OCI-LY7 (cell line): Measurements from ENCODE around the gene DIP2C. TPM values are rescaled to one million over a fixed set of nuclear protein-coding genes. Genes with fewer than 3 reads are reported as not detected.

Source experiments
- BruUV-seq: library from RNA; stranded (reverse); fragments of 400-500 nt; replicated peaks from 2 replicates; lab custom pipeline; 2021; lab: Mats Ljungman, UMichigan
- CTCF ChIA-PET: fragments of 300-600 bp; sonication (Branson Sonifier 250); formaldehyde crosslinking; loops from one replicate; lab custom pipeline; 2022; ENCODE audit warnings: antibody characterized with exemption; ENCODE audit not compliant: unreplicated experiment; lab: Charles Lee
- POLR2A ChIA-PET: fragments of 300-600 bp; sonication (Branson Sonifier 250); formaldehyde crosslinking; loops from one replicate; lab custom pipeline; 2022; ENCODE audit warnings: antibody characterized with exemption; lab: Charles Lee
- DNase-seq: peaks from one replicate; pipeline ENCODE4 v3.0.0-alpha.2; 2015; ENCODE audit warnings: low spot score
- H2AFZ ChIP-seq: fragments of 200-600 bp; sonication (generic), shearing (Covaris generic); 2 replicates; pipeline ENCODE4 v1.6.1; 2014; ENCODE audit warnings: mild to moderate bottlenecking, antibody characterized with exemption, low read length, moderate library complexity
- H3K27ac ChIP-seq: fragments of 200-600 bp; sonication (generic); 2 replicates; pipeline ENCODE4 v1.5.1; 2014; ENCODE audit warnings: mixed run types, low read depth, mild to moderate bottlenecking, moderate library complexity, low read length, inconsistent platforms; ENCODE audit not compliant: poor library complexity, severe bottlenecking
- H3K36me3 ChIP-seq: fragments of 200-600 bp; sonication (generic); 2 replicates; pipeline ENCODE4 v1.6.1; 2014; ENCODE audit warnings: mild to moderate bottlenecking, antibody characterized with exemption, low read length, moderate library complexity, mixed read lengths; ENCODE audit not compliant: insufficient read depth
- H3K4me1 ChIP-seq: fragments of 200-600 bp; sonication (generic); 2 replicates; pipeline ENCODE4 v1.5.1; 2014; ENCODE audit warnings: mild to moderate bottlenecking, low read length; ENCODE audit not compliant: insufficient read depth, poor library complexity, severe bottlenecking
- H3K4me2 ChIP-seq: fragments of 200-600 bp; sonication (generic); 2 replicates; pipeline ENCODE4 v1.6.1; 2014; ENCODE audit warnings: mild to moderate bottlenecking, low read length
- H3K4me3 ChIP-seq: fragments of 200-600 bp; sonication (generic); 2 replicates; pipeline ENCODE4 v1.5.1; 2014; ENCODE audit warnings: mild to moderate bottlenecking, low read depth, low read length; ENCODE audit not compliant: poor library complexity, severe bottlenecking
- H3K79me2 ChIP-seq: fragments of 200-600 bp; sonication (generic); 2 replicates; pipeline ENCODE4 v1.6.1; 2016; ENCODE audit warnings: low read depth, mild to moderate bottlenecking, low read length, moderate library complexity, mixed read lengths; ENCODE audit not compliant: insufficient read depth
- H3K9me2 ChIP-seq: fragments of 200-600 bp; sonication (generic); 2 replicates; pipeline ENCODE4 v1.6.1; 2016; ENCODE audit warnings: mild to moderate bottlenecking, low read length, mixed read lengths; ENCODE audit not compliant: insufficient read depth
- H3K9me3 ChIP-seq: fragments of 200-600 bp; sonication (generic); 2 replicates; pipeline ENCODE4 v1.6.1; 2014; ENCODE audit warnings: mild to moderate bottlenecking, mixed run types, low read length, mixed read lengths
- H4K20me1 ChIP-seq: fragments of 200-600 bp; sonication (generic); 2 replicates; pipeline ENCODE4 v1.6.1; 2014; ENCODE audit warnings: mild to moderate bottlenecking, antibody characterized with exemption, low read length, moderate library complexity, mixed read lengths; ENCODE audit not compliant: insufficient read depth
- EZH2phosphoT487 ChIP-seq: fragments of 200-600 bp; sonication (generic); IDR thresholded peaks from 2 replicates; pipeline ENCODE4 v1.6.1; 2018; ENCODE audit warnings: low read depth, borderline replicate concordance, mild to moderate bottlenecking, mixed run types, antibody characterized with exemption, low read length, moderate library complexity, mixed read lengths
- intact Hi-C: fragments of 100-400 bp; cut with micrococcal nuclease; formaldehyde crosslinking; loops from one replicate; pipeline ENCODE4 v1.10.0; 2022; ENCODE audit not compliant: unreplicated experiment
- total RNA-seq, 2 experiments: library from RNA; depleted of rRNA in 1 of 2; stranded (reverse); fragments of >200 nt in 1 of 2; shearing (Covaris generic) in 1 of 2; gene quantifications; 2 replicates each; pipeline ENCODE4 v1.2.3, GENCODE V29; 2014 to 2022
- TF ChIP-seq, protein P1 (sequence below): fragments of 200-600 bp; sonication (generic); conservative IDR thresholded peaks from 2 replicates; pipeline ENCODE4 v1.5.1; 2014; ENCODE audit warnings: mild to moderate bottlenecking, antibody characterized with exemption, low read length, moderate library complexity, mixed read lengths

The DIP2C gene
- total RNA-seq, 2 experiments from 2014 or later = 10.9 to 29.5 TPM

DNA sequence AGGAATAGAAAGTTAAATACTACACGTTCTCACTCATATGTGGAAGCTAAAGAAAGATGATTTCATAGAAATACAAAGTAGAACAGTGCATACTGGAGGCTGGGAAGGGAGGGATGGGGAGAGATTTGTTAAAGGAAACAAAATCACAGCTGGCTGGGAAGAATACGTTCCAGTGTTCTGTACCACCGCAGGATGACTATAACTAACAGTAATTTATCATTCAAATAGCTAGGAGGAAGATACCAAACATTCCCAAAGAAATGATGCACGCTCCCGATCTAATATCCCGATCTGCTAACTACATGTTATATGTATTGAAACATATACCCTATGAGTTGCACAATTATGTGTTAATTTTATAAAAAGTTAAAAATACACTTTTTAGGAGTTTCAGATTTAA, 391.9 kb downstream of the DIP2C start:
- Histone ChIP-seq H2AFZ (no peak overlapping the region), H3K4me2 (no peak overlapping the region)

DNA sequence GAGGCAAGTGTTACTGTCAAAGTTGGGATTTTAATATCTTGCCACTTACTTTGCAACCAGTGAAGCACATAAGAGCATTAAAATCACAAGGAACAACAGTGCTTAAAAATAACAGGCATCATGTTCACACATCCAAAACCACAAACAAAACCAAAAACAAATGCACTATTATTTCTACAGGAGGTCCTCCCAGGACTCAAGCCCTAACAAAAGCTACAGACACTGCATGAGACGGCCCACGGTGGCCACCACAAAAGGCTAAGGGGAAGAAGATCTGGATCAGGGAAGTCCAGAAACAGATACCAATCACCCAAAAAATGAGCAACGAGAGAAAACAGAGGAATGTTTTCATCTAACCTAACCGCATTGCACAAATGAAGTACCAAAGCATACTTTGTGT, 395.8 kb downstream of the DIP2C start:
- Histone ChIP-seq H4K20me1 (no peaks in the 10 kb centered on the region), H3K4me1 (peaks cover 82% of the 10 kb centered on the region), H3K4me3 (peak overlapping the region; percentile 28), H2AFZ (peak overlapping the region; percentile 52; the same call in 1 of the 2 replicates), H3K9me2 (no peaks in the 10 kb centered on the region), H3K4me2 (peak overlapping the region; percentile 56), H3K36me3 (peaks cover 25% of the 10 kb centered on the region; the same call in 1 of the 2 replicates), H3K79me2 (no peaks in the 10 kb centered on the region), H3K27ac (peak overlapping the region; percentile 56), H3K9me3 (no peaks in the 10 kb centered on the region)
- BruUV-seq = no TSS peak
- ChIA-PET CTCF (interaction anchor here (1.5 kb wide), 1 partner anchor 13 kb away, joined by 4 read pairs; no protein-coding TSS in a partner anchor), POLR2A (interaction anchor here (1.6 to 2.3 kb wide), 2 partner anchors 13 to 22 kb away, joined by 4 to 13 read pairs; no protein-coding TSS in a partner anchor)
- TF ChIP-seq, protein P1, sequence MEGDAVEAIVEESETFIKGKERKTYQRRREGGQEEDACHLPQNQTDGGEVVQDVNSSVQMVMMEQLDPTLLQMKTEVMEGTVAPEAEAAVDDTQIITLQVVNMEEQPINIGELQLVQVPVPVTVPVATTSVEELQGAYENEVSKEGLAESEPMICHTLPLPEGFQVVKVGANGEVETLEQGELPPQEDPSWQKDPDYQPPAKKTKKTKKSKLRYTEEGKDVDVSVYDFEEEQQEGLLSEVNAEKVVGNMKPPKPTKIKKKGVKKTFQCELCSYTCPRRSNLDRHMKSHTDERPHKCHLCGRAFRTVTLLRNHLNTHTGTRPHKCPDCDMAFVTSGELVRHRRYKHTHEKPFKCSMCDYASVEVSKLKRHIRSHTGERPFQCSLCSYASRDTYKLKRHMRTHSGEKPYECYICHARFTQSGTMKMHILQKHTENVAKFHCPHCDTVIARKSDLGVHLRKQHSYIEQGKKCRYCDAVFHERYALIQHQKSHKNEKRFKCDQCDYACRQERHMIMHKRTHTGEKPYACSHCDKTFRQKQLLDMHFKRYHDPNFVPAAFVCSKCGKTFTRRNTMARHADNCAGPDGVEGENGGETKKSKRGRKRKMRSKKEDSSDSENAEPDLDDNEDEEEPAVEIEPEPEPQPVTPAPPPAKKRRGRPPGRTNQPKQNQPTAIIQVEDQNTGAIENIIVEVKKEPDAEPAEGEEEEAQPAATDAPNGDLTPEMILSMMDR = no peak
- TF ChIP-seq EZH2phosphoT487 = no peak
- intact Hi-C loops = no loop called here
- DNase-seq = peak; percentile 43

More for the DNA sequence above, 391.9 kb downstream of the DIP2C start:
- Histone ChIP-seq H3K36me3 (peaks cover 17% of the 10 kb centered on the region), H3K4me3 (no peak overlapping the region), H3K79me2 (no peaks in the 10 kb centered on the region), H3K9me2 (no peaks in the 10 kb centered on the region), H3K4me1 (peaks cover 82% of the 10 kb centered on the region), H4K20me1 (no peaks in the 10 kb centered on the region), H3K9me3 (no peaks in the 10 kb centered on the region), H3K27ac (no peak overlapping the region)
- no TSS peak for BruUV-seq
- intact Hi-C loops = no loop called here
- ChIA-PET POLR2A (interaction anchor here (0.6 to 1.1 kb wide), 2 partner anchors 9 to 152 kb away, joined by 3 to 4 read pairs; no protein-coding TSS in a partner anchor), CTCF (no interaction called here)
- no peak for DNase-seq
- TF ChIP-seq, protein P1 = no peak
- TF ChIP-seq EZH2phosphoT487 = no peak

DNA sequence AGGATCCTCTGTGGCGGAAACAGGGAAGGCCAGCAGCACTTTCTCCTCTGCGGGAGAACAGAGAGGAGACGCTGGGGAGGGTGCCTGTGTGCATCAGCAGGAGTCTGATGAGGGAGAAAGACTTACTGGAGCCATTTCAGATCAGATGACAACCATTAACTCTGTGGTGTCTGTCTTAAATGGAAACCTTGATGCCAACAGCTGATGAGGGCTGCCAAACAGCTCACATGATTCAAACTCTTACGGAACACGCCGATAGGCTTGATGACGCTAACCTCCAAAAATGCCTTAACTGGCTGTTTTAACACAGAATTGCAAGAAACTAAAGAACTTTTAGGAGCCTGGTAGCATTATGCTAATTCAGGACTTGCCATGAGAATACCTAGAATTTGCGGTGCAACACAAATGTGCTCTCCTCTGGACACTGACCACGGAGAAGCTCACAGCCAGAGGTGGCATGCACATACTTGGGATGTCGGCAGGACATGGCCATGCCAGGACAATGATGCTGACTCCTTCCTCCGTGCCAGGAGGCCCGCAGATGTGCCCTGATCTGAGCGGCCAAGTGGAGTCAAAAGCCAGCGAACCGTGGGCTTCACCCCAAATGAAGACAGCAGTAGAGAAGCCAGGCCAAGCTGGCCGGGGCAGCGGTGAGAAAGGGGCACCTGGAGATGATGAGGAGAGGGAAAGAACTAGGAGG, 399.3 kb downstream of the DIP2C start:
- Histone ChIP-seq H4K20me1 (no peaks in the 10 kb centered on the region), H3K9me3 (no peaks in the 10 kb centered on the region), H3K36me3 (peaks cover 55% of the 10 kb centered on the region), H3K9me2 (no peaks in the 10 kb centered on the region), H3K4me3 (no peak overlapping the region), H3K79me2 (no peaks in the 10 kb centered on the region), H3K27ac (peak overlapping the region; percentile 94), H3K4me2 (peak overlapping the region; percentile 70), H2AFZ (no peak overlapping the region), H3K4me1 (peaks cover 84% of the 10 kb centered on the region)
- intact Hi-C loops = no loop called here
- TF ChIP-seq EZH2phosphoT487 = no peak
- TF ChIP-seq, protein P1 = no peak
- no peak for DNase-seq
- no TSS peak for BruUV-seq
- ChIA-PET POLR2A (interaction anchor here (1.0 to 1.5 kb wide), 2 partner anchors 16 to 24 kb away, joined by 3 to 4 read pairs; no protein-coding TSS in a partner anchor), CTCF (no interaction called here)
